NCI-H82 (cell line): ENCODE results near the gene WNT10A.

Source experiments
- DNase-seq: peaks from one replicate; lab custom pipeline; 2025; lab: John Stamatoyannopoulos, UW

WNT10A gene

GRCh38 chr2:218877331-218877730 lies 3.3 kb upstream of the WNT10A start:
- DNase-seq, result no peak

DNA sequence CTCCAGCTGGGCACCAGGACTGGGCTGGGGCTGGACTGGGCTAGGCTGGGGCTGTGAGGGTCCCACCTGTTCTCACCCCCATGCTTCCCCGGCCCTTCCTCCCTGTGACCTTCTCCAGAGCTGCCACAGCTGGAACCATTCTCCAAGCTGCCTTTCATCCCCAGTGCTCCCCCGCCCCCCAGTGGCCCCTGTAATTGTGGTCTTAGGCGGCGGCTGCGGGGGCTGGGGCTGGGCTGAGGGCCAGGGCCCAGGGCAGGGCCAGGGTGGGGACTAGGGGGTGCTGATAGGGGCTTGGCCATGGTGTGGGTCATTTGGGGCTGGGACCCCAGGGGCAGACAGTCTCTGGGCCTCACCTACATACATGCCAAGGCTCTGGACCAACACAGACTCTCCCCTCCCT lies 2.8 kb upstream of the WNT10A start:
- peak; percentile 39 for DNase-seq

DNA sequence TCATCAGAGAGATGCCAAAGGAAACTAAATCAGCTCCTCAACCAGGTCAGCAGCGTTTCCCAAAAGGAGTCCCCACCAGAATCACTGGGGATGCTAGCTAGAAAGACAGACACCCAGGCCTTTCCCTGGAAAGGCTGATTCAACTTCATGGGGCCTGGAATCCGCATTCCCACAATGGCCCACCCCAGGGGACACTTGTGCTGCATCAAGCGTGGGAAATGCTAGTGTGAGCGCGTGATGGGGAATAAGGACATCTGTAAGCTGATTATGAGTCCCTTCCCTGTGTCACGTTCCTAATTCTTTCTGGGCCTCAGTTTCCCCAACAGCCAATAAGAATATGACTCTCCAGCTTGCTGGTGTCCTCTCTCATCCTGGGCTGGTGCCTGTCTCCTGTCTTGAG lies 2.2 kb upstream of the WNT10A start:
- no peak for DNase-seq

- peak; percentile 97 for DNase-seq
Measured at GRCh38 chr2:218878926-218879761, 1.5 kb upstream of the WNT10A start.

DNA sequence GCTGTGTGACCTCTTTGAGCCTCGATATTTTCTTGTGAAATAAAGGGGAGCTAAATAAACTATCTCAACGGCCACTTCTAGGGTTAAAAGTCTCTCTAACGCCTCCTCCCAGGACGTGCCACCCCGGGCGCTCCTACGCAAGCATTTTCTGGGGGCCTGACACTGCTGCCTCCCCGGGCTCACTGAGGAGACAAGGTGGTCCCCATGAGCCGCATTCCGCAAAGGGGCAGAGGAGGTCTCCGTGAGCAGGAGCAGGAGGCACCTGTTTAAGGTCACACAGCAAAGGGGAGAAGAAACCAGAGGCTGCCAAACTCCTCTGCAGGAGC lies 913 bp upstream of the WNT10A start:
- no peak for DNase-seq

- DNase-seq, result no peak
Measured at GRCh38 chr2:218880859-218881594, 375 bp downstream of the WNT10A start.

- no peak for DNase-seq
Measured at GRCh38 chr2:218881744-218882460, 1.2 kb downstream of the WNT10A start.

DNA sequence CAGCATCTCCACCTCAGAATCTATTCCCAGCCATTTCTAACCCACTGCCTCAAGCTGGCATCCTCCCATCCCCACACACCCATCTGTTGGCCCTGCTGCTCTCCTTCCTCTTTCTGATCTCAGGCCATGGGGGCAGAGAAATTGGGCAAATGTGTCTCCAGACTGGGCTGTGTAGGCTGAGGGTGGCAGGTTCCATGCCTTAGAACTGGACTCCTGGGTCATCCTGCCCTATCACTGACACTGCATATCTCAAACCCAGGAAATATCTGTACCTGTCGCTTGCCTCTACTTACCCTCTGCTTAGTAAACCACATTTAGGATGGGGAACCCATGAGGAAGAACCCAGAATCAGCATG lies 1.8 kb downstream of the WNT10A start:
- DNase-seq, result no peak

DNA sequence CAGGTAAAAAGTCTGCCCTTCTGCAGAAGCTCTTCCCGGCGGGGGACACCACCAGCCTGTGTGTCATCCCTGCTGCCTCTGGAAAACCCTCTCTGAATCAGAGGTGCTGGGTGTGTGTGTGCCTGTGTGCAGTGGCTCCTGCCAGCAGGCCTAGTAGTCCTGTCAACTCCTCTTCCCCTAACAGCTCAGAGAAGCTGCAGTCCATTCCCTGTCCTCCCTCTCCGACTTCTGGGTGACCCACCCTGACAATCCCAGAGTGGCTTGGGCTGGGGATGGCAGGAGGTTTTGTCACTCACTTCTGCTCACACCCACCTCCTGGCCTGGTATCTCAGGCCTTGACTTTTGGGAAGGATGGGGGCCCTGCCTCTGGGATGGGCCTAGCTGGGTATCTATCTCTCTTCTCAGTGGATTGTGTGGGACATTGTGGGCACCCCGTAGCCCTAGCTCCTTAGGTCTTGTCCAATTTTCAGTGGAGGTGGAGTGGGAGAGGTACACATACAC lies 2.3 kb downstream of the WNT10A start:
- no peak for DNase-seq

- DNase-seq, result peak; percentile 83
Measured at GRCh38 chr2:218883491-218884490, 3.1 kb downstream of the WNT10A start.

DNA sequence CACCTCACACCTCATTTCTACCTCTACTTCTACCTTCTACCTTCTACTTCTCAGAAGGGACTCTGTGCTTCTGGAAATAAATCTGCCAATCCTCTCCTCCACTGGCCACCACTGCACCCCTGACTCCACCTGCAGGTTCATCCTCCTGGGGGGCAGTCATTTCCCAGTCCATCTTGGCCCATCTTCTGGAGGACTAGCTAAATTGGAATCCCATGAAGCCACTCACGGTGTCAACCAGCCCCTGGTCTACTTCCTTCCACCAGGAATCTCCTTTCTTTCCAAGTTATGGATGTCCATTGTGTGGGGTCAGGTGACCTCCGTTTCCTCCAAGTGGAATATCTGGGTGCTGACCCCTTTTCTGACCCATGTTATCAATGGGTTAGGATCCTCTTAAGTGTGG lies 3.9 kb downstream of the WNT10A start:
- no peak for DNase-seq

DNA sequence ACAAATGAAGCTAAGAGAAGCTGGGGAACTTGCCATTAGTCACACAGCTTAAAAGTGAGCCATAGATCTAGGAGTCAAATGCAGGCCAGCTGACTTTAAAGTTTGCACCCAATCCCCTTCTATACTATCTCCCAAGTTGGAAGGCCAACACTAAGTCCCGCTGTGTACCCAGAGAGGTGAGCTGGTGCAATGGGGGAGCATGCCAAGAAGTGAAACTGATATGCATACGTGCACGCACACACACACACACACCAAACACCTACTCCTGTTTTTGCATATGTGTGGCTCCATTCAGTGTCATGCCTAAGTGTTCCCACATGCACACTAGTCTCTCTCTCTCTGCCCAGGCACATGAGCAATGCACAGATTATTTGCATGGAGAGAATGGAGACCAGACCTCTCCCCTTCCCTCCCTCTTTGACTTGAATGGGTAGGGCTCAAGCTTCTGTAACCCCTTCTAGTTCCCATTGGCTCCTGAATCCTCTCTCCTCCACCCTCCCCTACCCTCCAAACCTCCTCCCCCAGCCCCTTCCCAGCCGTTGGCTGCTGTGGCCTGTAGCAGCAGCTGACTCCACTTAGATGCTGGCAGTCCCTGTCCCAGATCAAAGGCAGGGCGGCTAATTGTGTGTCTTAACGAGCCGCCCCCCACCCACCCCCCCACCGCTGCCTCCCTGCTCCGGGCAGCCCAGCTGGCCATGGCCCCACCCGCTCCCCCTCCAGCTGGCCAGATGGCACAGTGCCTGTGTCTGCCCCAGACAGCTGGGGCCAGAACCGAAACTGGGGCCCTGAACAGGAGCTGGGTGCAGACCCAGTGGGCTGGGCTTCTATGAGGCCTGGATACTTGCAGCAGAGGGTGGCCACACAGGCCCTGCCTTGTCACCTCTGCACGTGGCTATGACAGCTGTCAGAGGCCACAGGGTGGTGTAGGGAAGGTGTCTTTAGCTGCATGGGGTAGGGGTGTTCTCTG lies 5.6 kb downstream of the WNT10A start:
- DNase-seq, result peak; percentile 97

- no peak for DNase-seq
Measured at GRCh38 chr2:218887079-218887478, 6.4 kb downstream of the WNT10A start.

GRCh38 chr2:218888341-218888740 lies 7.7 kb downstream of the WNT10A start:
- DNase-seq, result no peak

- no peak for DNase-seq
Measured at GRCh38 chr2:218889937-218890336, 9.3 kb downstream of the WNT10A start.

- no peak for DNase-seq
Measured at GRCh38 chr2:218890369-218890768, 9.7 kb downstream of the WNT10A start.

GRCh38 chr2:218891275-218892135 lies 10.9 kb downstream of the WNT10A start:
- no peak for DNase-seq

- DNase-seq, result peak; percentile 77
Measured at GRCh38 chr2:218892693-218893348, 12.2 kb downstream of the WNT10A start.
